ENCODE results near the gene SGK1.
"Not testable (repeated sequence)": the region's sequence is repeated elsewhere in the genome, so short reads cannot be mapped to it uniquely, and the experiment has no call there.

The SGK1 gene

DNA sequence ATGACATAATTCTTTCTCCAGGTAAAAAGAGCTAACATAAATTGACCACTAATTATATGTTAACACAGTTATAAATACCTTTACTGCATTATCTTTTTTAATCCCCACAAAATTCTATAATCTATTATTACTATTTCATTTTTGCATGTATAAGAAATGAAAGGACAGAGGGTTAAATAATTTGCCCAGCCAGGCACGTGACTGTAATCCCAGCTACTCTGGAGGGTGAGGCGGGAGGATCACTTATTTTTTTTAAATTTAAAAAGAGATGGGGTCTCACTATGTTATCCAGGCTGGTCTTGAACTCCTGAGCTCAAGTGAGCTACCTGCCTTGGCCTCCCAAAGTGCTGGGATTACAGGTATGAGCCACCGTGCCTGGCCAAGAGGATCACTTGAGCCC is 121.9 kb downstream of the SGK1 start:
- no peaks in the 10 kb centered on the region for H3K36me3 ChIP-seq (ENCODE audit: control insufficient read depth in 1 of 2, insufficient read depth in 2 of 2, low read length in 2 of 2)
- H3K27me3 ChIP-seq (ENCODE audit: control insufficient read depth in 1 of 2, insufficient read depth in 2 of 2, low read length in 2 of 2), result no peaks in the 10 kb centered on the region
- H3K27ac ChIP-seq (ENCODE audit: low read depth, low read length), result no peak overlapping the region
- no peak overlapping the region for H3K4me3 ChIP-seq (ENCODE audit: low read depth in 1 of 2, low read length in 2 of 2)
- H3K9ac ChIP-seq (ENCODE audit: low read depth in 1 of 2, low read length in 2 of 2), result no peak overlapping the region
- H3K4me1 ChIP-seq (ENCODE audit: control insufficient read depth in 1 of 2, insufficient read depth in 2 of 2, low read length in 2 of 2), result no peaks in the 10 kb centered on the region
- no peaks in the 10 kb centered on the region for H3K9me3 ChIP-seq (ENCODE audit: control insufficient read depth in 1 of 2, low read length in 2 of 2)

GRCh38 chr6:134195164-134195906 is 122.6 kb downstream of the SGK1 start:
- H3K4me1 ChIP-seq (ENCODE audit: control insufficient read depth in 1 of 2, insufficient read depth in 2 of 2, low read length in 2 of 2), result no peaks in the 10 kb centered on the region
- H3K27me3 ChIP-seq (ENCODE audit: control insufficient read depth in 1 of 2, insufficient read depth in 2 of 2, low read length in 2 of 2), result no peaks in the 10 kb centered on the region
- H3K4me3 ChIP-seq (ENCODE audit: low read depth in 1 of 2, low read length in 2 of 2), result no peak overlapping the region
- H3K27ac ChIP-seq (ENCODE audit: low read depth, low read length), result no peak overlapping the region
- no peak overlapping the region for H3K9ac ChIP-seq (ENCODE audit: low read depth in 1 of 2, low read length in 2 of 2)
- no peaks in the 10 kb centered on the region for H3K9me3 ChIP-seq (ENCODE audit: control insufficient read depth in 1 of 2, low read length in 2 of 2)
- H3K36me3 ChIP-seq (ENCODE audit: control insufficient read depth in 1 of 2, insufficient read depth in 2 of 2, low read length in 2 of 2), result no peaks in the 10 kb centered on the region

GRCh38 chr6:134193536-134194498 is 124.1 kb downstream of the SGK1 start:
- Histone ChIP-seq H3K4me1 (ENCODE audit: control insufficient read depth in 1 of 2, insufficient read depth in 2 of 2, low read length in 2 of 2) (no peaks in the 10 kb centered on the region), H3K9me3 (ENCODE audit: control insufficient read depth in 1 of 2, low read length in 2 of 2) (no peaks in the 10 kb centered on the region), H3K4me3 (ENCODE audit: low read depth in 1 of 2, low read length in 2 of 2) (no peak overlapping the region), H3K27ac (ENCODE audit: low read depth, low read length) (no peak overlapping the region), H3K9ac (ENCODE audit: low read depth in 1 of 2, low read length in 2 of 2) (no peak overlapping the region), H3K27me3 (ENCODE audit: control insufficient read depth in 1 of 2, insufficient read depth in 2 of 2, low read length in 2 of 2) (no peaks in the 10 kb centered on the region), H3K36me3 (ENCODE audit: control insufficient read depth in 1 of 2, insufficient read depth in 2 of 2, low read length in 2 of 2) (no peaks in the 10 kb centered on the region)

DNA sequence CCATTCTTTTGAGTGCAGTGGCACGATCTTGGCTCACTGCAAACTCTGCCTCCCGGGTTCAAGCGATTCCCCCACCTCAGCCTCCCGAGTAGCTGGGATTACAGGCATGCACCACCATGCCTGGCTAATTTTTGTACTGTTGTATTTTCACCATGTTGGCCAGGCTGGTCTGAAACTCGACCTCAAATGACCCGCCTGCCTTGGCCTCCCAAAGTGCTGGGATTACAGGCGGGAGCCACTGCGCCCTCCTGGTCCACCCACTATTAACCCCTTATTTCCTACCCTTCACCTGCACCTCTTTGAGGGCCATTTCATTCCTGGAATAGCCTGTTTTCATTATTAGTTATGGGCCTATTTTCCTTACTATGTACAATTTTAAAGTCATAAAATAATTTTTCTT is 125.3 kb downstream of the SGK1 start:
- not testable (repeated sequence) for H3K27me3 ChIP-seq (ENCODE audit: control insufficient read depth in 1 of 2, insufficient read depth in 2 of 2, low read length in 2 of 2); H3K27ac ChIP-seq (ENCODE audit: low read depth, low read length); H3K4me1 ChIP-seq (ENCODE audit: control insufficient read depth in 1 of 2, insufficient read depth in 2 of 2, low read length in 2 of 2); H3K9me3 ChIP-seq (ENCODE audit: control insufficient read depth in 1 of 2, low read length in 2 of 2); H3K36me3 ChIP-seq (ENCODE audit: control insufficient read depth in 1 of 2, insufficient read depth in 2 of 2, low read length in 2 of 2); H3K4me3 ChIP-seq (ENCODE audit: low read depth in 1 of 2, low read length in 2 of 2); H3K9ac ChIP-seq (ENCODE audit: low read depth in 1 of 2, low read length in 2 of 2)

- Histone ChIP-seq H3K4me1 (ENCODE audit: control insufficient read depth in 1 of 2, insufficient read depth in 2 of 2, low read length in 2 of 2) (no peaks in the 10 kb centered on the region), H3K9ac (ENCODE audit: low read depth in 1 of 2, low read length in 2 of 2) (no peak overlapping the region), H3K27ac (ENCODE audit: low read depth, low read length) (no peak overlapping the region), H3K4me3 (ENCODE audit: low read depth in 1 of 2, low read length in 2 of 2) (no peak overlapping the region), H3K36me3 (ENCODE audit: control insufficient read depth in 1 of 2, insufficient read depth in 2 of 2, low read length in 2 of 2) (no peaks in the 10 kb centered on the region), H3K9me3 (ENCODE audit: control insufficient read depth in 1 of 2, low read length in 2 of 2) (no peaks in the 10 kb centered on the region), H3K27me3 (ENCODE audit: control insufficient read depth in 1 of 2, insufficient read depth in 2 of 2, low read length in 2 of 2) (no peaks in the 10 kb centered on the region)
Measured at GRCh38 chr6:134190883-134191282, 127.0 kb downstream of the SGK1 start.

DNA sequence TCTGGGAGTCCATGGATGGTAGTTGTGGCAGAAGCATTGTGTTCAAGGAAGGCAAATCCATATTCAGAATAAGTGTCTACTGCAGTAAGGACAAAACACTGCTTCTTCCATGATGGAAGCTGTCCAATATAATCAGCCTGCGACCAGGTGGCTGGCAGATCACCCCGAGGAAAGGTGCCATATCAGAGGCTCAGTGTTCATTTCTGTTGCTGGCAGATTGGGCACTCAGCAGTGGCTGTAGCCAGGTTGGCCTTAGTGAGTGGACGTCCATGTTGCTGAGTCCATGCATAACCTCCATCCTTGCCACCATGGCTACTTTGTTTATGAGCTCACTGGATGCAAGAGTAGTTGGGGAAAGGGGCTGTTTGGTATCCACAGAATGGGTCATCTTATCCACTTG is 130.2 kb downstream of the SGK1 start:
- H3K9me3 ChIP-seq (ENCODE audit: control insufficient read depth in 1 of 2, low read length in 2 of 2), result no peaks in the 10 kb centered on the region
- H3K36me3 ChIP-seq (ENCODE audit: control insufficient read depth in 1 of 2, insufficient read depth in 2 of 2, low read length in 2 of 2), result no peaks in the 10 kb centered on the region
- H3K4me3 ChIP-seq (ENCODE audit: low read depth in 1 of 2, low read length in 2 of 2), result no peak overlapping the region
- no peak overlapping the region for H3K27ac ChIP-seq (ENCODE audit: low read depth, low read length)
- no peaks in the 10 kb centered on the region for H3K27me3 ChIP-seq (ENCODE audit: control insufficient read depth in 1 of 2, insufficient read depth in 2 of 2, low read length in 2 of 2)
- peaks cover 0 to 8% of the 10 kb centered on the region in 2 donors for H3K4me1 ChIP-seq (ENCODE audit: control insufficient read depth in 1 of 2, insufficient read depth in 2 of 2, low read length in 2 of 2)
- no peak overlapping the region for H3K9ac ChIP-seq (ENCODE audit: low read depth in 1 of 2, low read length in 2 of 2)

DNA sequence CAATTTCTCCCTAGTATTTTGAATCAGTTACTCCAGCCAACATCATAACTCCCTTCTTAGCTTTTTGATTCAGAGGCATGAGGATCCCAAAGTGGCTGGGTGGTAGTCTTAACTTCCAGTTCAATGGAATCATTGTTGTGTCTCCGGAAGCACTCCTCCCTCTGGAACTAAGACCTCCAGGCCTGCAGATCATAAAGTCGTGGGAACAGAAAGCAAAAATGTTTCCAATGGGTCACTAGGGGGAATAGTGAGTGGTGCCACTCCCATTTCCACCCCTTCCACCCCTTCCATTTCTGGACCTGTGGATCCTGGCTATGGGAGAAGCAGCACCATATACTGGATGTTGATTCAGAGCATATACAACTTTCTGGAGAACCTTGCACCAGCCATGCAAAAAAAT is 130.8 kb downstream of the SGK1 start:
- H3K9ac ChIP-seq (ENCODE audit: low read depth in 1 of 2, low read length in 2 of 2), result no peak overlapping the region
- H3K4me3 ChIP-seq (ENCODE audit: low read depth in 1 of 2, low read length in 2 of 2), result no peak overlapping the region
- no peak overlapping the region for H3K27ac ChIP-seq (ENCODE audit: low read depth, low read length)
- no peaks in the 10 kb centered on the region for H3K27me3 ChIP-seq (ENCODE audit: control insufficient read depth in 1 of 2, insufficient read depth in 2 of 2, low read length in 2 of 2)
- peaks cover 0 to 12% of the 10 kb centered on the region in 2 donors for H3K4me1 ChIP-seq (ENCODE audit: control insufficient read depth in 1 of 2, insufficient read depth in 2 of 2, low read length in 2 of 2)
- no peaks in the 10 kb centered on the region for H3K36me3 ChIP-seq (ENCODE audit: control insufficient read depth in 1 of 2, insufficient read depth in 2 of 2, low read length in 2 of 2)
- no peaks in the 10 kb centered on the region for H3K9me3 ChIP-seq (ENCODE audit: control insufficient read depth in 1 of 2, low read length in 2 of 2)

- Histone ChIP-seq H3K36me3 (ENCODE audit: control insufficient read depth in 1 of 2, insufficient read depth in 2 of 2, low read length in 2 of 2) (no peaks in the 10 kb centered on the region), H3K9ac (ENCODE audit: low read depth in 1 of 2, low read length in 2 of 2) (no peak overlapping the region), H3K27me3 (ENCODE audit: control insufficient read depth in 1 of 2, insufficient read depth in 2 of 2, low read length in 2 of 2) (no peaks in the 10 kb centered on the region), H3K4me3 (ENCODE audit: low read depth in 1 of 2, low read length in 2 of 2) (no peak overlapping the region), H3K4me1 (ENCODE audit: control insufficient read depth in 1 of 2, insufficient read depth in 2 of 2, low read length in 2 of 2) (peaks cover 0 to 12% of the 10 kb centered on the region in 2 donors), H3K27ac (ENCODE audit: low read depth, low read length) (no peak overlapping the region), H3K9me3 (ENCODE audit: control insufficient read depth in 1 of 2, low read length in 2 of 2) (no peaks in the 10 kb centered on the region)
Measured at GRCh38 chr6:134186355-134186754, 131.6 kb downstream of the SGK1 start.

- Histone ChIP-seq H3K27ac (ENCODE audit: low read depth, low read length) (no peak overlapping the region), H3K27me3 (ENCODE audit: control insufficient read depth in 1 of 2, insufficient read depth in 2 of 2, low read length in 2 of 2) (no peaks in the 10 kb centered on the region), H3K9me3 (ENCODE audit: control insufficient read depth in 1 of 2, low read length in 2 of 2) (no peaks in the 10 kb centered on the region), H3K9ac (ENCODE audit: low read depth in 1 of 2, low read length in 2 of 2) (no peak overlapping the region), H3K36me3 (ENCODE audit: control insufficient read depth in 1 of 2, insufficient read depth in 2 of 2, low read length in 2 of 2) (no peaks in the 10 kb centered on the region), H3K4me1 (ENCODE audit: control insufficient read depth in 1 of 2, insufficient read depth in 2 of 2, low read length in 2 of 2) (peaks cover 0 to 12% of the 10 kb centered on the region in 2 donors), H3K4me3 (ENCODE audit: low read depth in 1 of 2, low read length in 2 of 2) (no peak overlapping the region)
Measured at GRCh38 chr6:134185277-134185676, 132.6 kb downstream of the SGK1 start.

DNA sequence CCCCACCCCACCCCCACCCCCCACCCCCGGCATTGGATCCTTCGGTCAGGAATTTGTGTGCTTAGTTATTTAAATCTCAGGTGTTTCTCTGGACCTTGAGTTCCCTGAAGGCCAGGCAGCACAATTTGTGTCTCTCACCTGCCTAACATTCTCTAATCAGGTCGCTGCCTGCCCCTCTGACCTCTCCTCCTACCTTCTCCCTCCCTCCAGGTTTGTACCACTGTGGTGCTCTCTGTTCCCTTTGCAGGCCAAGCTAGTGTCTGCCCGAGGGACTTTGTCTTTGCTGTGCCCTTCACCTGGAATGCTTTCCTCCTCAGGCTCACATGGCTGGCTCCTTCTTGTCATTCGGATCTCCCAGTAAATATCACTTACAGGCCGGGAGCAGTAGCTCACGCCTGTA is 134.1 kb downstream of the SGK1 start:
- Histone ChIP-seq H3K36me3 (ENCODE audit: control insufficient read depth in 1 of 2, insufficient read depth in 2 of 2, low read length in 2 of 2) (no peaks in the 10 kb centered on the region), H3K9ac (ENCODE audit: low read depth in 1 of 2, low read length in 2 of 2) (no peak overlapping the region), H3K4me3 (ENCODE audit: low read depth in 1 of 2, low read length in 2 of 2) (no peak overlapping the region), H3K27me3 (ENCODE audit: control insufficient read depth in 1 of 2, insufficient read depth in 2 of 2, low read length in 2 of 2) (no peaks in the 10 kb centered on the region), H3K9me3 (ENCODE audit: control insufficient read depth in 1 of 2, low read length in 2 of 2) (no peaks in the 10 kb centered on the region), H3K27ac (ENCODE audit: low read depth, low read length) (no peak overlapping the region), H3K4me1 (ENCODE audit: control insufficient read depth in 1 of 2, insufficient read depth in 2 of 2, low read length in 2 of 2) (peaks cover 0 to 12% of the 10 kb centered on the region in 2 donors)
